Endothelial cell of hepatic sinusoid (primary cell): ENCODE measurements around the gene ARHGAP5.

Experiments
- in situ Hi-C: cut with HindIII; loops from 2 replicates; pipeline ENCODE4 v1.10.0; 2017; ENCODE audit warnings: low sequenced_read_pairs

The ARHGAP5 gene

GRCh38 chr14:32166924-32167323 is 89.8 kb downstream of the ARHGAP5 start:
- in situ Hi-C loops = no loop called here

GRCh38 chr14:32167907-32168306 is 90.8 kb downstream of the ARHGAP5 start:
- in situ Hi-C loops = no loop called here

GRCh38 chr14:32169191-32169590 is 92.1 kb downstream of the ARHGAP5 start:
- in situ Hi-C loops = no loop called here

GRCh38 chr14:32171469-32171868 is 94.4 kb downstream of the ARHGAP5 start:
- in situ Hi-C loops = no loop called here

GRCh38 chr14:32183151-32184058 is 106.3 kb downstream of the ARHGAP5 start:
- in situ Hi-C loops = loop anchor here (5.0 kb wide), 1 partner anchor 34 kb away; no protein-coding TSS in a partner anchor

- in situ Hi-C loops = no loop called here
Observed at GRCh38 chr14:32185097-32185496, 108.0 kb downstream of the ARHGAP5 start.

GRCh38 chr14:32186248-32186647 is 109.1 kb downstream of the ARHGAP5 start:
- in situ Hi-C loops = no loop called here

GRCh38 chr14:32189811-32190210 is 112.7 kb downstream of the ARHGAP5 start:
- in situ Hi-C loops = no loop called here

- in situ Hi-C loops = no loop called here
Observed at GRCh38 chr14:32190673-32191072, 113.6 kb downstream of the ARHGAP5 start.

- in situ Hi-C loops = no loop called here
Observed at GRCh38 chr14:32192712-32193373, 115.7 kb downstream of the ARHGAP5 start.

- in situ Hi-C loops = no loop called here
Observed at GRCh38 chr14:32193532-32193931, 116.4 kb downstream of the ARHGAP5 start.

GRCh38 chr14:32195636-32196035 is 118.5 kb downstream of the ARHGAP5 start:
- in situ Hi-C loops = no loop called here

GRCh38 chr14:32197919-32198318 is 120.8 kb downstream of the ARHGAP5 start:
- in situ Hi-C loops = no loop called here

- in situ Hi-C loops = no loop called here
Observed at GRCh38 chr14:32200368-32201192, 123.5 kb downstream of the ARHGAP5 start.

- in situ Hi-C loops = no loop called here
Observed at GRCh38 chr14:32201193-32201815, 124.2 kb downstream of the ARHGAP5 start.

- in situ Hi-C loops = no loop called here
Observed at GRCh38 chr14:32201816-32202490, 124.8 kb downstream of the ARHGAP5 start, which contains the start of gene RNU6-7. TSS of gene RNU6-7 (plus strand) at chr14:32202045.

- in situ Hi-C loops = no loop called here
Observed at GRCh38 chr14:32202491-32202997, 125.4 kb downstream of the ARHGAP5 start.

- in situ Hi-C loops = no loop called here
Observed at GRCh38 chr14:32202998-32203882, 126.1 kb downstream of the ARHGAP5 start, which contains the start of gene RNU6-8. TSS of gene RNU6-8 (minus strand) at chr14:32203269.

- in situ Hi-C loops = no loop called here
Observed at GRCh38 chr14:32203928-32204357, 126.8 kb downstream of the ARHGAP5 start.
